GM18498 (cell line): Measurements from ENCODE around the gene SCIN.
"Not testable (repeated sequence)": the region's sequence is repeated elsewhere in the genome, so short reads cannot be mapped to it uniquely, and the experiment has no call there.

ENCODE experiments used
- ATAC-seq: cut with Tn5 transposase; IDR thresholded peaks from one replicate; pipeline ENCODE4 v1.9.1; 2021; ENCODE audit warnings: mild to moderate bottlenecking, moderate library complexity; ENCODE audit not compliant: unreplicated experiment

Gene SCIN

DNA sequence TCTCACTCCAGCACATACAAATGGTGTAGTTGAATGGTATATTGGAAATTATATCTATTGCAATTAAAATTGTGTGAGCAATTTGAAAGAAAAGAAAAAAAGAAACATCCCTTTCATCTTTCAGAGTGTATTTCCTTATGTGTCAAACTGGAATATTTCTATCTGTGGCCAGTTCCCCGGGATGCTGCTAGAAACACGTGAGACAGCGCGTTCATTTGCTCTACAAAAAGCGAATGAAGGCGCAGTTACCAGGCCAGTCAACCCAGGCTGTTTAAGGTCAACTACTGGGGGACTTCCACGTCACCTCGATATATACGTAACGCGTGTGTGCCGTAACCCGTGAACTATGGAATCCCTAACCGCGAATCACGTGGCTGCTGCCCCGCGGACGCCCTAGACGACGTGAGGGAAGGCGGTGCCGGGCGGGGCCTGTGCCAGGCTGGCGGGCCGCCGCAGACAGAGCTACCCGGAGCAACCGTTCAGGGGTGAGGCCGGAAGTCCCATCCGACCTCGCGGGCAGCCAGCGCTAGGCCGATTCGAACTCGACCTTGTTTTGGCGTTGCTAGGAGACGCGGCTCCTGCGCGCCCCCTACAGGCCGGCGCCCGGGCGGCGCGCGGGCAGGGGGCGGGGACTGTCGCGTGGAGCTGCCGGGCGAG is 115.8 kb downstream of the SCIN start:
- peak; percentile 86 for ATAC-seq

DNA sequence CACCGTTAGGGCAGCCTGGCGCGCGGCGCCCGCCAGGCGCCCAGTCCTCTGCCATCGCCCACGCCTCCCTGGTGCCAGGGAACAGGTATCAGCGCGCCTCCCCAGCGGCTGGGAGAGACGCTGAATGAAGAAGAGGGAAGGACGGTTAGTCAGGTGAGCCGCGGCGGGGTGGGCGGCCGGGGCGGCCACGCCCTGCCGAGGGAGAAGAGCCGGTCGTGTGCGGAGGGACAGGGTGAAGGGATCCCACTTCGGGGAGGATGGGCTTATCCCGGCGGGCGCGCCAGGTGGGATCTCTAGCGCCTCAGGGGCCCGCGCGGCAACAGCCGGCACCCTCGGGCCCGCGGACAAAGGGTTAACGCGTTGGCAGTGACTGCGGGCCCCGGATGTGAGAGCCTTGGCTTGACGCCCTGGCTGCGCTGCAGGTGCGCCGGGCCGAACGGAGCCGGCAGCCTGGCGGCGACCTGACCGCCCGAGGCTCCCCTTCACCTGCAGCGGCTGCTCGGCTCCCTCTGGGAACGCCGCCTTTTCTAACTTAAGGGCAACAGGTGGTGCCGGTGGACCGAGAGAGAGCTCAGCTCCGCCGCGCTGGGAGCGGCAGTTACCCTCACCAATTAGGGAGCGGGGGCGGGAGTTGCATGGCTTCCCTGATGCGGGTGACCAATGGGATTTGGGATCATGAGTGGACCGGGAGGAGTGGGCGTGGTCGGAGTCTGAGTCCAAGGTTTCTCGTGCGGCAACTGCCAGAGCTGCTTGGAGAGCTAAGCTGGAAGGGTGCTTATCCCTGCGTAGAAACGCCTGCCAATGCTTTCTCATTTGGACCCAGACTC is 116.6 kb downstream of the SCIN start, which contains the start of gene ARL4A:
TSS of gene ARL4A (plus strand) at position 743 of the 827 bp plus-strand sequence. CDS start 622 bp downstream, outside the sequence.
- peak; percentile 84 for ATAC-seq

DNA sequence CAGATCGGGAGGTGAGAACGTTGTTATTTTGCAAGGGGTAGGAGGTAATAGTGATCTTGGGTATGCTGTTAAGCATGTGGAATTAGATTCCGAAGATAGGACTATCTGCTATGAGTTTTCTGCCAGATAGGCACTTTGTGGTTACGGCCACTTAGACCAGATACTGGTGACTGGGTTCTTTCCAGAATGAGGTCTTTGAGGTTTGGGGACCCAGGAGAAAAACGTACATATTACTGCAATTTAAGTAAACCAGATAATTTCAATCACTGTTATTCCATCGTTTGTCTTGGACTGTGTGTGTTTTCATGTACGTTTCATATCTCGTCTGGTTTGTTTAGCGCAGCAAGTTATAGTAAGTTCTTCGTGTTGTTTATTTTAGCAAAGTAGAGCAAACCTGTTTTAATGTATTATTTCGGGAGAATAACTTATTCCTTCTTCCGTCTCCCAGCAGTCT is 117.2 kb downstream of the SCIN start:
- no peak for ATAC-seq

DNA sequence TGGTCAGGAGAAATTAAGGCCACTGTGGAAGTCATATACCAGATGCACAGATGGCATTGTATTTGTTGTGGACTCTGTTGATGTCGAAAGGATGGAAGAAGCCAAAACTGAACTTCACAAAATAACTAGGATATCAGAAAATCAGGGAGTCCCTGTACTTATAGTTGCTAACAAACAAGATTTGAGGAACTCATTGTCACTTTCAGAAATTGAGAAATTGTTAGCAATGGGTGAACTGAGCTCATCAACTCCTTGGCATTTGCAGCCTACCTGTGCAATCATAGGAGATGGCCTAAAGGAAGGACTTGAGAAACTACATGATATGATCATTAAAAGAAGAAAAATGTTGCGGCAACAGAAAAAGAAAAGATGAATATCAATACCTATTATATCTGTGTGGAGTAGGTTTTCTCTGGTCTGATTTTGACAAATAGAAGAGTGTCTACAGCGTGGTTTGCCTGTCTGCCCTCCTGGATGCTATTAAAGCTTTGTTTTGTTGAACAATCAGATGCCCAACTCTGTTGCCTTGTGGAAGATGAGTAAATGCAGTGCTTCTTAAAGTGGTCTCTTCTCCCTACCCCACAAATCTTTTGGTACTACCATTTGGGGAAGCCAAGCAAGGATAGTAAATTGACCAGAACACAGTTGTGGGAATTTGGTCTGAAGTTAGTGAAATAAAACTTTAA is 118.1 kb downstream of the SCIN start:
- ATAC-seq, result not testable (repeated sequence)

DNA sequence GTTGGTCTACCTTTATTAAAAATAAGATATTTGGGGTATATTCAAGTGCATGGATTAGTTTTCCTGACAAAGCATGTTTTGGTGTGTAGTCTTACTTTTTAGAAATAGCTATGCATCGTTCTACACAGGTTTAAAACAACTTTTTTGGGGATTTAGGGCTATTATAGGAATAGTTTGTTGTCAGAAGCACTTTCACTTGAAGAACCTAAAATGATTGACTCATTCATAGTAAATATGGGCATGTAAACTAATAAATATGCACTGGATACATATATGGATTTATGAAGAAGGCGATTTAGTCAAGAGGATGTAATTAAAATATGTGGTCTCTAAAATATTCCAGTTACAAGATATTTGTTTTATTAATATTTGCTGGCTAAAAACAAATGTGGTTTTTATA is 118.9 kb downstream of the SCIN start:
- ATAC-seq, result no peak

DNA sequence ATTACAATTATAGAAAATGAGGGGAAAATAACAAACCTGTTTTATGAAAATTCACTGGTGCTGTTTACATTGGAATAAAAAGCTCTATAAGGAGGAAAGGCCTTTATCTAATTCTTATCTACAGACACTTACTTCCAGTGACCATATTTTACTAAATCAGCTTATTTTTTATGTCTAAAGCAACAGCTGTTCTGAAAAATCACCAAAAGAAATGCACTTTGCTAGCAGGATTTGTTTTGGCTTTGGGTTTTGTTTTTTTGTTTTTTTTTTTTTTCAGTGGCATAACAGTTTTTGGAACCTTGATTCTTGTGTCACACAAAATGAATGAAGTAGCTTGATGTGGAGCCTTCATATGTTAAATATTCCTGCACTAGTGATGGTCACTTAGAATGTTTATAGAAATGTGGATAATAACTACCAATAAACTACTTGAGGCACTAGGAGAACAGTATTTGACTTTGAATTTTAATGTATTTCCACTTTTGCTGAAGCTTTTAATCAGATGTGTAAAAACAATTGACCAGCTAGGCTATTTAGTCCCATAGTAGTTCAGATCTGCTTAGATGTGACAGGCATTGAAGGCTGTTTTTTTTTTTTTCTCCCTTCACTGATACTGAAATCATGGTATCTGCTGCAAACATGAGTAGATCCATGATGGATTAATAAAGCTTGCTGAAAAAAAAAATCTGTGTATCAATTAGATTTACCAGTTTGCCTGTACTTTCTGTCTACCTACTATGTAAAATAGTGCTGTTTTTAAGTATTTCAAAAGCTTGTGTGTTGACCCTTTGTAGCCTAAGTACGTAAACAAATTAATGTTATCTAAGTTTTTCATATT is 119.7 kb downstream of the SCIN start:
- no peak for ATAC-seq

DNA sequence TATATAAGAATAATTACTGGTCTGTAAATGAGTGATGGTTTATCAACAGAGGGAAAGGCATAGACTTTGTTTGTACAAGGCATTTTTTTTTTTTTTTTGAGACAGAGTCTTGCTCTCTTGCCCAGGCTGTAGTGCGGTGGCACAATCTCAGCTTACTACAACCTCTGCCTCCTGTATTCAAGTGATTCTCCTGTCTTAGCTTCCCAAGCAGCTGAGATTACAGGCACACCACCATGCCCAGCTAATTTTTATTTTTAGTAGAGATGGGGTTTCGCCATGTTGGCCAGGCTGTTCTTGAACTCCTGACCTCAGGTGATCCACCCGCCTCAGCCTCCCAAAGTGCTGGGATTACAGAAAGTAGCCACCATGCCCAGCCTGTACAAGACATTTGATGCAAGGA is 120.9 kb downstream of the SCIN start:
- ATAC-seq, result not testable (repeated sequence)

DNA sequence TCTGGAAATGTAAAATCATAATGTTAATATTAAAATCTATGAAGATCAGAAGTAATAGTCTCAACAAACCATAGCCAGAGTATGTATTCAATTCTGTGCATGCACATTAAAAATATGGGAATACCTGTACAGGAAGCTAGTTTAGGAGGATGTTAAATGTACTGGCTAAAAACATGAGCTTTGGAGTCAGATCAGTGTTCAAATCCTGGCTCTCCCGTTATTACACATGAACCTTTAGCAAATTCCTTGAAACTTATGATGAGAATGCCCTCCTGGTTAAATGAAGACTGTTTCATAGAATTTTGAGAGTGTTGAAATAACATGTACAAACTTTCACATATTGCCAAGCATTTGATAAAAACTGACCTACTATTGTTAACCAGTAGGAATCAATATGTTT is 121.5 kb downstream of the SCIN start:
- ATAC-seq, result no peak

DNA sequence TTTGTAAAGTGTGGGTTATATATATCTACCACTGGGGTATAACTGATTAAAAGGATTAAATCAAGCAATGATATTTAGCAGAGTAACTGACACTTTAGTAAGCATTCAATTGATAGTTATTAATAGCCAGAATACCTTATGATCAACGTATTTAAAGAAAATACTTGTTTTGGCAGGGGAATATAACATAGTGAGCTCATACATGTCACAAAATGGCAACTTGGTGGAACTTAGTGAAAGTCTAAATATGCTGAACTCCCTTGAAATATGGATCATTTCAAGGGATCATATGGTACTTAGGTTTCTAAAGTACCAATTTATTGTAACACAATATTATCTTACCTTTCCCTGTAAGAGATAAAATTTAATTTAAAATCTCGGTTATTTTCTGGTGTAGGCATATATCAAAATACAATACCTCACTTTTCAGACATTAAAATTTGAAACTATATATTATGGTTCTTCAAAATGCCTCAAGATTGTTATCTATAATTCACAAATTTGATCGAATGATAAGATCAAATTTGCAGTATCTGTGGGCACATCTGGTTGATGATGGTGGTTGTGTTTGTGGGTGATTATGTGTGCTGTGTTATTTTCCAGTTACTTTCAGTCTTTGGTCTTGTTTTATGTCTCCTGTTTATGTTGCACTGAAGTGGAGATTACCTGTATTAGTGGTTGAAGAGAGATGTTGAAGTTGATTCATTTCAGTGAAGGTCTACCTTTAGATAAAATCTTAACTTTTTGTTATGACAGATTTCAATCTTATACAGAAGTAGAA is 122.1 kb downstream of the SCIN start:
- ATAC-seq, result no peak

DNA sequence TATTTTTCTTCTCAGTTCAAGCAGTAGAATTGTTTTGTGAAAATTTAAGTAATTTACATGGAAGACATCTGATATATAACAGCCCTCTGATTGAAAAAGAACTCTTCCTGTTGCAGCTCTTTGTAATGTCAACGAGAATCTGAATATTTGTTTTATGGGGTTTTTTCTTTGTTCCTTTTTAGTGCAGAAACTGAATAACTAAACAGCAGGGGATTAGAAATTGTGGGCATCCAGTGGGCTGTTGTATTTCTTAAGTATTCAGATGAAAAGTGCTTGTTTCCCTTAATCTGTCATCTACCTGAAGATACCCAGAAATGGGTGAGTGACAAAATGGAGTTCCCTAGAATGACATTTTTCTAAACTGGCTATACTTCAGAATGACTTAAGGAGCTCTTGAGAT is 124.3 kb downstream of the SCIN start:
- no peak for ATAC-seq

DNA sequence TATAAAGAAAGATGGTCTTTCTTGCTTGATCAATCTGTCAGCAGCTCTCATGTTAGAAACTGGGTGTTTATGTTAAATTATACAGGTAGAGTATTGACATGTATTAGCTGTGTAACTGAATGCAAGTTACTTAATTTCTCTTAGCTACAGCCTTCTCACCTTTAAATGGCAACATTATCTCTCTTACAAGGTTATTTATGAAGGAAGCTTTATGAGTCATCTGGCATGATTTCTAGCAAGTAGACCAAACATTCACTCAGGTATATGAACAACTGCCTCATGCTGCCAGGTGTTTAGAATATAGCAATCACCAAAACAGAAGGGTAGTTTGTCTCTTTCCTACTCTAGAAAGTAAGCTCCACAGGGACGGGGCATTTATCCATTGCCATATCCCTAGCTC is 125.4 kb downstream of the SCIN start:
- ATAC-seq, result no peak

DNA sequence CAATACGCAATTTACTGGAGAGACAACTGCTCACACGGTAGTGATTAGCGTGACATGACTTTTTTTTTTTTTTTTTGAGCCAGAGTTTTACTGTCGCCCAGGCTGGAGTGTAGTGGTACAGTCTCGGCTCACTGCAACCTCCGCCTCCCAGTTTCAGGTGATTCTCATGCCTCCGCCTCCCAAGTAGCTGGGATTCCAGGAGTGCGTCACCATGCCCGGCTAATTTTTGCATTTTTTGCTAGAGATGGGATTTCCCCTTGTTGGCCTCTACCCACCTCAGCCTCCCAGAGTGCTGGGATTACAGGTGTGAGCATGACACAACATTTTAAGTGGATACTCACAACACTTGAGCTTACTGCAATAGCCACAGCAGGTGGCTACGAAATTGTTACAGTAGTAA is 128.8 kb downstream of the SCIN start:
- no peak for ATAC-seq

DNA sequence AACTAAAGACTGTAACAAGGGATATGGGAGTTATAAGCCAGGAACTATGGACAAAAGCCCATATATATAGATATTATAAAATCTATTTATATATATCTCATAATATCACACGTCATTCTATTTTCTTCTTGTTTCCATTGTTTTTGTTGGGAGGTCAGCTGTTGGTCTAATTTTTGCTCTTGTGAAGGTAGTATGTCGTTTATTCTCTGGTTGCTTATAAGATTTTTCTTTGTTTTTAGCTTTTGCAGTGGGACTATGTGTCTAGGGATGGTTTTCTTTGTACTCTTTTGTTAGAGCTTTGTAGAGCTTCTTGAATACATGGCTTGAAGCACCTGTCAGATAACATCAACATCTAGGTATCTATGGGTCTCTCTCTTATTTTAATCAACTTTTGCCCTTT is 130.9 kb downstream of the SCIN start:
- ATAC-seq, result no peak

DNA sequence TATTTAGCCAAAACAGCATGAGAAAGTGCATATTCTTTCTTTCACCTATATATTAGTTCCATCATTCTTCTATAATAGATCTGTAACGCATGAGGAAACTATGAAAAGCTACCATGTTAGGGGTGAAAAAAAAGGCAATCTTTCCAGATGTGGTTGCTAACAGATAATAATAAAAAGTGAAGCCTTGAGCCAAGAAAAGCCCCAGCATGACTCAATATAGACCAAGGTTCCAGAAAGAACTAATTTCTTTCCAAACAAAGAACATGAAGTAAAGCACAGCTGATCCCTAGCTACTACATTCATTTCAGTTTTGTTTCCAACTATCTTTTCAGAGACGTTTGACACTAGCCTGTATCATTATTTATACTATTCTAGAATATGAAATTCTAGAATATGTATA is 133.4 kb downstream of the SCIN start:
- ATAC-seq, result no peak

DNA sequence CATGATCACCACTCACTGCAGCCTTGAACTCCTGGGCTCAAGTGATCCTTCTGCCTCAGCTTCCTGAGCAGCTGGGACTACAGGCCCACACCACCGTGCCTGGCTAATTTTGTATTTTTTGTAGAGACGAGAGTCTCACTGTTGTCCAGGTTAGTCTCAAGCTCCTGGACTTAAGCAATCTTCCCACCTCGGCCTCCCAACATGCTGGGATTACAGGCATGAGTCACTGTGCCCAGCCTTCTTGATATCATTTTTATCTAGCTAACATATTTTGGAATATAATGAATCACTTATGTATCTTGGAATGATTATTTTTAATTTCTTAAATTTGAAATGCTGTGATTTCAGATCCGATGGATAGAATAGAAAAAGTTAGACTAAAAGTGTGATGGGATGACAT is 135.4 kb downstream of the SCIN start:
- ATAC-seq, result no peak

DNA sequence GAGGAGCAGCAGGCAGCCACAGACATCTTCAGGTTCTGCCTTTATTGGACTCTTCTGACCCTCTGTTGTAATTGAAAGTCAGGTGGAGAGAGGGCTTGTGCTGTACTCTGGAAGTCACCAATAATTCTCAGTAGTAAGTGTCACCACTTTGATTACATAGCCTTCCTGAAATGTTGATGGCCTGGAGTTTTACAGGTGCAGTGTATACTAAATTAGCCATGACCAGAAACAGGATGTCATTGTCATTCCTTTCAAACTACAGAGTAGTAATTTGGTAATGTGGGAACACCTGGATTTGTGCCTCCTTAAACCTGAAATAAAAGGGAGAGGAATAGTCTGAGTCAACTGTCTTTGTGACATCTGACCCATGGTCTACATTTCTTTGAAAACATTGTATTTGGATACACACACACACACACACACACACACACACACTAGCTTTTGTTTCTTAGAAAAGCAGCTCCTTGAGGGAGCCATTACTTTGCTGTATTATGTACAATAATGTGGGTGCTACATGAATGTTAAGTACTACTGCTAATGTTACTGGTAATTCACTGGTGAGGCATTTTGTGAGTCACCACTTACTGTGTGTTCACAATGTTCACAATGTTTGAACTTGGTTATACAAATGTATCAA is 136.5 kb downstream of the SCIN start:
- no peak for ATAC-seq

DNA sequence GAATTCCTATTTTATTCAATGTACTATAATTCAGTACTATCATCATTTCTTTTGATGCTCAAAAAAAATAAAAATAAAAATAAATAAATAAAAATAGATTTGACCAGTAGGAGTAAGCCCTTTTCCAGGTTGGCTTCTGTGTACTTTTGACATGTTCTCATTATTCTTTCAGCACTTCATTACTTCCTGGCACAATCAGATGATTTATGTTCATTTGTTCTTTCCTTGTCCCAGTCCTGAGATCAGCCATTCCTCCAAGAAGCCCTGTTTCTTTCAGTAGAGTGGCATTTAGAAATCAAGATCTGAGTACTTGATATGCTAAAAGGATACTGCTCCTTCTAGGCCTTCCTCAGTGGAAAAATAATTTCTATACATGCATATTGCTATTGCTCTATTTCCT is 137.8 kb downstream of the SCIN start:
- ATAC-seq, result no peak
